ENCODE data around the gene GSG1L. TPM values are rescaled to one million over a fixed set of nuclear protein-coding genes. Genes with fewer than 3 reads are reported as not detected.
A peak's percentile ranks its signal among the peaks of the same experiment; 100 is the strongest.

Gene GSG1L
- total and polyA plus RNA-seq, 5 experiments from 2014 or later: not detected

DNA sequence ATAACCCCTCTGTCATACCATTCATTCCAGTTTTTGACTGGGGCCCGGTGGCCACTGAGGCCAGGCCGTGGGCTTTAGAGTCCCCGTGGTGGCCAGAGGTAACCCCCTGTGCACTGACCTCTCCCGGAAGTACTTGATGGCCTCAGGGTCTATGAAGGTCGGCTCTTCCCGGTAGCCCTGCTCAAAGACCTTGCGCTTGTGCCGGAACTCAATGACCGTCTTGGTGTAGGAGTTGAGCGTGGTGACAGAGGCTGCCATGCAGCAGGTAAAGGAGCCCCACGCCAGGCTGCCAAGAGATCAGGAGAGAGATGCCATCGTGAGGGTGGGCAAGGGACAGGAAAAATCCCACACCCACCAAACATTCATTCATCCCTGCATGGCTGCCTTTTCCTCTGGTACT is 234.8 kb downstream of the GSG1L start:
- peak in 1 of 10 donors; percentile 22 for DNase-seq
- H3K4me3 Mint-ChIP-seq: no peak overlapping the region
- ATAC-seq: no peak
- H3K4me1 Mint-ChIP-seq: no peaks in the 10 kb centered on the region
- no peak overlapping the region for H3K27ac Mint-ChIP-seq
- H3K36me3 Mint-ChIP-seq: peaks cover 0 to 10% (median 0%) of the 10 kb centered on the region in 3 donors
- peaks cover 0 to 18% (median 5%) of the 10 kb centered on the region in 5 donors for H3K27me3 Mint-ChIP-seq
- peaks cover 0 to 45% (median 18%) of the 10 kb centered on the region in 9 donors for H3K9me3 Mint-ChIP-seq
- POLR2A ChIA-PET: no interaction called here

DNA sequence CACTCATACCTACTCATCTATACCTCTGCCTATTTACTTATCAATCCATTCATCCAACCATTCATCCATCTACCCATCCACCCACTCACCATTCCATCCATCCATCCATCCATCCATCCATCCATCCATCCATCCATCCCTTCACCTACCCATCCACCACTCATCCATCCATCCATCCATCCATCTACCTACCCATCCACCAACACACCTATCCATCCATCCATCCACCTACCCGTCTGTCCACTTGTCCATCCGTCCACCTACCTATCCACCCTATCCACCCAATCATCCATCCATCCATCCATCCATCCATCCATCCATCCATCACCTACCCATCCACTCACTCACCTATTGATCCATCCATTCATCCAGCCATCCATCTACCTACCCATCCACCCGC is 235.7 kb downstream of the GSG1L start:
- POLR2A ChIA-PET: no interaction called here
- ATAC-seq: no peak
- H3K27ac Mint-ChIP-seq: no peak overlapping the region
- H3K4me1 Mint-ChIP-seq: no peaks in the 10 kb centered on the region
- H3K4me3 Mint-ChIP-seq: no peak overlapping the region
- H3K27me3 Mint-ChIP-seq: peaks cover 0 to 20% (median 5%) of the 10 kb centered on the region in 5 donors
- H3K9me3 Mint-ChIP-seq: peaks cover 0 to 45% (median 18%) of the 10 kb centered on the region in 9 donors
- DNase-seq: peak in 1 of 10 donors; percentile 18
- H3K36me3 Mint-ChIP-seq: peaks cover 0 to 10% (median 0%) of the 10 kb centered on the region in 3 donors

- ATAC-seq (no peak), DNase-seq (peak in 1 of 10 donors; percentile 42)
- H3K4me3 Mint-ChIP-seq: peak overlapping the region in 1 of 10 donors; percentile 57
- peaks cover 0 to 41% (median 17%) of the 10 kb centered on the region in 9 donors for H3K9me3 Mint-ChIP-seq
- H3K27me3 Mint-ChIP-seq: peaks cover 0 to 20% (median 2%) of the 10 kb centered on the region in 5 donors
- peaks cover 0 to 10% (median 0%) of the 10 kb centered on the region in 3 donors for H3K36me3 Mint-ChIP-seq
- no peaks in the 10 kb centered on the region for H3K4me1 Mint-ChIP-seq
- POLR2A ChIA-PET: no interaction called here
- H3K27ac Mint-ChIP-seq: no peak overlapping the region
These were observed 236.6 kb downstream of the GSG1L start for GRCh38 chr16:27826893-27827289.

DNA sequence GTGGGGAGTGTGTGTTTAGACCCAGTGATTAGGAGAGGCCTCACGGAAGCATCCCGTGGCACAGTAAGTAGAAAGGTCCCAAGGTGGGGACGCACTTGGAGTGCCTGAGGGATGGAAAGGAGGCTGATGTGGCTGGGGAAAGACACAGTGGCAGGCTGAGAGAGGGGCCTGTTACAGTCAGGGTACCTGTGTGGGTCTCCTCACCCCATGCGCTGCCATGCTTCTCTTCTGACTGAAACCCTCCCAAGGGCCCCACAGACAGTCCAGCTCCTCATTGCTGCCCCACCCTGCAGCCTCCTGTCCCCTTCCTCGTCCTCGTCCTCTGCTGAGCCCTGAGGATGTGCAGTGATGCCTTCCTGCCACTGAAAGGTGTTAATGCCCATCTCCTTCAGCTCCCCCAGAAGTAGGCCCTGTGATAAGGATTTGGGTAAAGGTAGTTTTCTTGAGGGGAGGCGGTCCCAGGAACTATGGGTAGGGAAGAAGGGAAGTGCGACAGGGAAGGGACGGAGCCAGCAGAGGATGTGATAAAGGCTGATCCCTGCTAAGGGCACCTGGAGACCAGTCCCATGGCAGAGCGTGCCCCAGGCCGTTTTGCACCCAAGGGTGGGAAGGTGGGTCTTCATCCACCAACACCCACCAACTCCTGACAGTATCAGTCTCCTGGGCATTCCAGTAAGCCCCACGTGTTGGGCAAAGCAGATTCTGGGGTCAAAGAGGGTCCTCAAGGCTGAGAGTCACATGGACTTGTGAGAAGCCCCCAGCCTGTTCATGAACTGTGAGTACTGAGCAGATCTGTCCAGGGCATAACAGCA is 237.2 kb downstream of the GSG1L start:
- ATAC-seq: no peak
- POLR2A ChIA-PET: no interaction called here
- Mint-ChIP-seq H3K4me3 (no peak overlapping the region), H3K36me3 (peaks cover 0 to 10% (median 0%) of the 10 kb centered on the region in 3 donors), H3K4me1 (no peaks in the 10 kb centered on the region), H3K27ac (no peak overlapping the region), H3K9me3 (peaks cover 0 to 35% (median 17%) of the 10 kb centered on the region in 9 donors), H3K27me3 (peaks cover 0 to 22% (median 2%) of the 10 kb centered on the region in 5 donors)
- DNase-seq: peak in 1 of 10 donors; percentile 49

DNA sequence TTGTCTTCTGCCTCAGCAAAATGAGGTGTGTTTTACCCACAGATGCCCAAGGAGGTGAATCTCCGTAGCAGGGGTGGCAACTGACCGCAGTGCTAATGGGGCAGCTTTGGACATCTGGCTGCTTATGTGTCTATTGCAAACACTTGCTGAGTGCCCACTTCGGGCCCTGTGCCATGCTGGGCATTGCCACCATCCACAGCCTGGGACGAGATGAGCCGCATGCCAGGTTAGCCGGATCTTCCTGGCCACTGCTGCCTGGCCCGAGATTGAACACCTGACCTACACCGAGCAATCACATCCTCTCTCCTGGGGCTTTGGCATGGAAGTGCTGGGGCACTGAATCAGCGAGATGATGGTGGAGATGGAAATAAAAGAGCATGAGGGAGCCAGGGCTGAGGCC is 238.7 kb downstream of the GSG1L start:
- POLR2A ChIA-PET: no interaction called here
- no peak for ATAC-seq
- Mint-ChIP-seq H3K4me1 (no peaks in the 10 kb centered on the region), H3K27ac (no peak overlapping the region), H3K36me3 (peaks cover 0 to under 1% (median 0%) of the 10 kb centered on the region in 3 donors), H3K4me3 (no peak overlapping the region), H3K9me3 (peaks cover 0 to 22% (median 6%) of the 10 kb centered on the region in 9 donors), H3K27me3 (peaks cover 2 to 27% (median 3%) of the 10 kb centered on the region in 5 donors)
- DNase-seq: peak in 1 of 10 donors; percentile 26

GRCh38 chr16:27824006-27824405 is 239.5 kb downstream of the GSG1L start:
- peaks cover 0 to 20% (median 3%) of the 10 kb centered on the region in 9 donors for H3K9me3 Mint-ChIP-seq

DNA sequence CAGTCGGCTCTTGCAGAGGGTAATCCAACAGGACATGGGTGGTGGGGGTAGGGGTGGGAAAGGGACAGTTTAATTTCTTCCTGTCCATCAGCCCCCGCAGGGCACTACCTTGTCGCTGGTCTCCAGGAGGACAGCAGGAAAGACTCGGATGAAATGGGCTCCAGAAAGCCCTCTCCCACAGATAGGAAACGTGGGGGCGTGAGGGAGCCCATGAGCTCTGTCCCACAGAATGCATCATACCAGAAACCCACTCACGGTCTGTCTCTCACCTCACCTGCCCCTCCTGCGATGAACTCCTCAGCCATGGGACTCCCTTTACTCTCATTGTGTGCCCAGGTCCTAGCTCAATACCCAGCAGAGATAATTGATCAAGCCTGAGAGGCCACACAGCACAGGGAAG is 240.1 kb downstream of the GSG1L start:
- Mint-ChIP-seq H3K4me1 (no peaks in the 10 kb centered on the region), H3K4me3 (no peak overlapping the region), H3K36me3 (no peaks in the 10 kb centered on the region), H3K9me3 (peaks cover 0 to 14% (median 0%) of the 10 kb centered on the region in 9 donors), H3K27ac (no peak overlapping the region), H3K27me3 (peaks cover 3 to 33% (median 5%) of the 10 kb centered on the region in 5 donors)
- POLR2A ChIA-PET: no interaction called here
- ATAC-seq (no peak), DNase-seq (peak in 1 of 10 donors; percentile 23)

More at GRCh38 chr16:27824006-27824405, 239.5 kb downstream of the GSG1L start:
- Mint-ChIP-seq H3K36me3 (no peaks in the 10 kb centered on the region), H3K4me3 (no peak overlapping the region), H3K4me1 (no peaks in the 10 kb centered on the region), H3K27ac (no peak overlapping the region), H3K27me3 (peaks cover 2 to 33% (median 3%) of the 10 kb centered on the region in 5 donors)
- peak in 1 of 10 donors; percentile 36 for DNase-seq
- POLR2A ChIA-PET: no interaction called here
- ATAC-seq: no peak

GRCh38 chr16:27822996-27823395 is 240.5 kb downstream of the GSG1L start:
- POLR2A ChIA-PET: no interaction called here
- no peak for ATAC-seq
- no peaks in the 10 kb centered on the region for H3K36me3 Mint-ChIP-seq
- peaks cover 0 to 10% (median 0%) of the 10 kb centered on the region in 9 donors for H3K9me3 Mint-ChIP-seq
- DNase-seq: no peak
- H3K4me3 Mint-ChIP-seq: no peak overlapping the region
- no peaks in the 10 kb centered on the region for H3K4me1 Mint-ChIP-seq
- peaks cover 6 to 31% (median 9%) of the 10 kb centered on the region in 5 donors for H3K27me3 Mint-ChIP-seq
- no peak overlapping the region for H3K27ac Mint-ChIP-seq

- no peak for ATAC-seq
- H3K4me1 Mint-ChIP-seq: no peaks in the 10 kb centered on the region
- no peaks in the 10 kb centered on the region for H3K36me3 Mint-ChIP-seq
- no peak for DNase-seq
- peaks cover 5 to 36% (median 10%) of the 10 kb centered on the region in 5 donors for H3K27me3 Mint-ChIP-seq
- H3K27ac Mint-ChIP-seq: no peak overlapping the region
- no peak overlapping the region for H3K4me3 Mint-ChIP-seq
- POLR2A ChIA-PET: no interaction called here
- H3K9me3 Mint-ChIP-seq: peaks cover 0 to 5% (median 0%) of the 10 kb centered on the region in 9 donors
These were observed 241.0 kb downstream of the GSG1L start for GRCh38 chr16:27822529-27822928.

DNA sequence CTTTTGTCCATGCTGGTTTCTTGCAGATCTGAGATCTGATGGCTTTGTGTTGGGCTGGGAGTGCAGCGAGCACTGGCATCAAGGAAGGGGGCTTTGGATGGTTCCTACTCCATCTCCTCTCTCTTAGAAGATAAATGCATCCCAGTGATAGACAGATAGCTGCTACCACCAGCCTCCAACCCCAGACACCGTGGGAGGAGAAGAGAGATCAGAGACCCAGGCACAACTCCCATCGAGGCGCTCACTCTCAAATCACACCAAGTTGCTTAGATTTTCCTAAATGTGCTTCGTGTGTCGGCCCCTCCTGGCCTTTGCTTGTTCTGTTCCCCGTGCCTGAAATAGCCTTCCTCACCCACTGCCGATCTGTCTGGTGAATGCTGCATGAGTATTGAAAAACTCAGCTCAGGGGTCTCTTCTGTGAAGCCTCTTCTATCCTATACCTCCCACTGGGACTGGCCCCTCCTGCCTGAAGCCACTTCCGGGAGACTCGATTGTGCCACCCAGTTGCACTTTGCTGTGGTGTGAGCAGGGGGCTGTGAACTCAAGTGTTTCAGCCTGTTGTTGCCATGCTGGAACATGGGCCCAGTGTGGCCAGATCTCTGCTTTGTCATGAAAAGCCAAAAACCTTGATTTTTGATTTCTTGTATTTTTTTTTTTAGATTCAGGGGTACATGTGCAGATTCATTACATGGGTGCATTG is 242.7 kb downstream of the GSG1L start:
- no peaks in the 10 kb centered on the region for H3K36me3 Mint-ChIP-seq
- no peak overlapping the region for H3K4me3 Mint-ChIP-seq
- no peaks in the 10 kb centered on the region for H3K9me3 Mint-ChIP-seq
- H3K27ac Mint-ChIP-seq: no peak overlapping the region
- ATAC-seq: no peak
- H3K4me1 Mint-ChIP-seq: no peaks in the 10 kb centered on the region
- DNase-seq: peak in 1 of 10 donors; percentile 22
- peaks cover 11 to 49% (median 15%) of the 10 kb centered on the region in 5 donors for H3K27me3 Mint-ChIP-seq
- POLR2A ChIA-PET: no interaction called here

DNA sequence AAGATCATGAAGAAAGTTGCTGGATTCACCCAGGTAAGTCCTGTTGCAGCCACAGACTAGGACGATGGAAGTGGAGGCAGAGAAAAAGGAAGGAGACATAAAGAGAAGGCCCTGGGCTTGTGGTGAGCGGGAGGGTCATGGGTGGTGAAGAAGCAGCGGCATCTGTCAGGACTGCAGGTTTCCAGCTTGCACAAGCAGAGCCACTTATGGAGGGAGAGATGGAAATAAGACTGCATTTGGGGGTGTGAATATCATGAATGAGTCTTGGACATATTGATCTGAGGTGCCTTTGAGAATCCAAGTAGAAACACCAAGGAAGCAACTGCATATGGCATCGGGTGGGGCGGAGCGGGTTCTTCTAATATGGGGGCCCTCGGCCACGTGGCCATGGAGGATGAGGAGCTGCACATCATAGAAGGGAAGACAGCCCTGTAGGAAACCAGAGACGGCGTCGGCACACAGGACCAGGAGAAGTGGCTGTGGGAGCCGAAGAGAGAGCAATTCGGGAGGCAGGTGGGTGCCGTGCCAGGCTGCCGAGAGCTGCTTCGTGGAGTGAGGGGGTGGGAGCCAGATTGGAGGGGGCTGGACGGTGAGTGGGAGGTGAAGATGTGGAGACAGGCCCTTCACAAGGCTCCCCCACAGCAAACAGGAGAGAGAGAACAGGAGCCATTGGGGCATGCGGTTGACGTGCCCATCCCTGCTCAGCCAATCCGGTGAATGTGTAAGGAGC is 243.5 kb downstream of the GSG1L start:
- H3K4me1 Mint-ChIP-seq: no peaks in the 10 kb centered on the region
- H3K27ac Mint-ChIP-seq: no peak overlapping the region

DNA sequence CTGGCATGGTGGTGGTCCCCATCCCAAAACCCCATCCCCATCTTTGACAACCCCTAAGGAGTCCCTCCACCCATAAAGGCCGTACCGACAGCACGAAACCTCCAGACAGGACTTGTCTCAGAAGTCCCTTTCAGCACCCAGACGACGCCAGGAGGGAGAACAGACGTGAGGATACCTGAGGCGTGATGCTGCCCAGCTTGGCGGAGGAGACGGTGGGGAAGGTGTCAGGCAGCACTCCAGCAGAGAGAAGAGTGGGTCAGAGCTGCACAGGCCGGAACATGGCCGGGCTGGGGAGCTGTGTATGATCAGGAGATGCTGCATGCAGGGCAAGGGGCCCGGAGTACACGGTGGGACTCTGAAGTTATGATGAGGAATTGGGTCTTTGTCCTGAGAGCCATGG is 244.2 kb downstream of the GSG1L start:
- H3K36me3 Mint-ChIP-seq: no peaks in the 10 kb centered on the region
- ATAC-seq (no peak), DNase-seq (peak in 1 of 10 donors; percentile 55)
- peaks cover 11 to 49% (median 18%) of the 10 kb centered on the region in 5 donors for H3K27me3 Mint-ChIP-seq
- H3K4me3 Mint-ChIP-seq: no peak overlapping the region
- no peak overlapping the region for H3K27ac Mint-ChIP-seq
- H3K9me3 Mint-ChIP-seq: no peaks in the 10 kb centered on the region
- POLR2A ChIA-PET: no interaction called here
- H3K4me1 Mint-ChIP-seq: no peaks in the 10 kb centered on the region

More for the DNA sequence above, 243.5 kb downstream of the GSG1L start:
- DNase-seq (no peak), ATAC-seq (no peak)
- Mint-ChIP-seq H3K9me3 (no peaks in the 10 kb centered on the region), H3K4me3 (no peak overlapping the region), H3K36me3 (no peaks in the 10 kb centered on the region), H3K27me3 (peaks cover 11 to 49% (median 16%) of the 10 kb centered on the region in 5 donors)
- POLR2A ChIA-PET: no interaction called here
